K562 (cell line): Measurements from ENCODE around the gene TTLL11.

Experiments used
- EZH2 ChIP-seq: IDR thresholded peaks from 2 replicates; pipeline ENCODE4 v1.6.1; 2012; ENCODE audit warnings: low read depth, mild to moderate bottlenecking, inconsistent platforms, low read length, borderline replicate concordance
- ZBTB33 ChIP-seq: sonication (generic); formaldehyde crosslinking; IDR thresholded peaks from 2 replicates; pipeline ENCODE4 v1.8.1; 2023; ENCODE audit warnings: mild to moderate bottlenecking, missing genetic modification reagents
- ZBTB7A ChIP-seq: IDR thresholded peaks from 2 replicates; pipeline ENCODE4 v1.6.1; 2011; ENCODE audit warnings: low read depth, mild to moderate bottlenecking, low read length, moderate library complexity, borderline replicate concordance; ENCODE audit not compliant: control insufficient read depth
- ZNF263 ChIP-seq: sonication (generic); formaldehyde crosslinking; IDR thresholded peaks from 2 replicates; pipeline ENCODE4 v1.8.0; 2022; ENCODE audit warnings: mild to moderate bottlenecking, missing genetic modification reagents, borderline replicate concordance
- ZNF274 ChIP-seq: IDR thresholded peaks from 2 replicates; pipeline ENCODE4 v1.6.1; 2011; ENCODE audit warnings: low read depth, mild to moderate bottlenecking, low read length, moderate library complexity, borderline replicate concordance
- ZNF699 ChIP-seq: fragments of 250-450 bp; sonication (Bioruptor Pico); IDR thresholded peaks from 2 replicates; pipeline ENCODE4 v1.8.0; 2021; ENCODE audit warnings: mild to moderate bottlenecking, moderate library complexity; ENCODE audit not compliant: insufficient replicate concordance

GRCh38 chr9:122076117-122076516 lies 17.0 kb downstream of the TTLL11 start:
- TF ChIP-seq ZNF263 (CRISPR knock-in tag) = no peak
- TF ChIP-seq ZBTB7A = no peak
- no peak for TF ChIP-seq EZH2
- no peak for TF ChIP-seq ZNF274
- no peak for TF ChIP-seq ZBTB33 (CRISPR knock-in tag)
- TF ChIP-seq ZNF699 (CRISPR knock-in tag) = no peak
